WI38 (cell line): ENCODE measurements around the gene CDH11.

Source experiments
- H3K4me3 ChIP-seq: 2 replicates; pipeline ENCODE4 v1.5.1; 2011; ENCODE audit warnings: low read depth, mild to moderate bottlenecking, control low read depth, low read length
- CTCF ChIP-seq: IDR thresholded peaks from 2 replicates; pipeline ENCODE4 v1.5.1; 2012; ENCODE audit warnings: low read depth, mild to moderate bottlenecking, control low read depth, low read length

The CDH11 gene

GRCh38 chr16:65095906-65096305 is 26.0 kb downstream of the CDH11 start:
- no peak for TF ChIP-seq CTCF
- H3K4me3 ChIP-seq, result no peak overlapping the region

DNA sequence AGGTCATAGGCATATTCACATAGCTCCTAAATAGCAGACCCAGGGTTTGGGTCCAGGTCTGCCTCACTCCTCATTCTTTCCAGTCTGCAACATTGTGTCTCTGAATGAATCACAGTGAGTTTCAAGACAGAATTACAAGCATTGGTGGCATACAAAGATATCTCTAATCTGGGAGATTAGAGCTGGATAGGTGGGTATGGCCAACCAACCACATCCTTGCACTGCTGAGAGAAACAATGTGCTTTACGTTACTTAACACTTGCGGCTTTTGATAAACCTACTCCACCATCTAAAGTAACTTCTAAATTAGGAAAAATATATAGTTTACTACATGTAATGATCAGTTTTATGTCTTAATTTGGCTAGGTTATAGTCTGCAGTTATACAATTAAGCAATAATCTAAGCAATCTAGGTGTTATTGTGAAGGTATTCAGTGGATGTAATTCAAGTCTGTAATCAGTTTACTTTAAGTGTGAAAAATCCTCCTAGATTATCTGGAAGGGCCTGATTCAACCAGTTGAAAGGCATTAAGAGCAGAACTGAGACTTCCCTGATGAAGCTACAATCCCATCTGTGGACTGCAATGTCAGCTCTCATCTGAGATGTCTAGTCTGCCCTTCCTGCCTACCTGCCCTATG is 26.7 kb downstream of the CDH11 start:
- no peak for TF ChIP-seq CTCF
- H3K4me3 ChIP-seq, result no peak overlapping the region

GRCh38 chr16:65094009-65094408 is 27.9 kb downstream of the CDH11 start:
- TF ChIP-seq CTCF, result no peak
- no peak overlapping the region for H3K4me3 ChIP-seq

GRCh38 chr16:65083164-65083857 is 38.6 kb downstream of the CDH11 start:
- TF ChIP-seq CTCF, result no peak

GRCh38 chr16:65079549-65079948 is 42.3 kb downstream of the CDH11 start:
- no peak overlapping the region for H3K4me3 ChIP-seq
- no peak for TF ChIP-seq CTCF

More at GRCh38 chr16:65083164-65083857, 38.6 kb downstream of the CDH11 start:
- H3K4me3 ChIP-seq, result no peak overlapping the region

DNA sequence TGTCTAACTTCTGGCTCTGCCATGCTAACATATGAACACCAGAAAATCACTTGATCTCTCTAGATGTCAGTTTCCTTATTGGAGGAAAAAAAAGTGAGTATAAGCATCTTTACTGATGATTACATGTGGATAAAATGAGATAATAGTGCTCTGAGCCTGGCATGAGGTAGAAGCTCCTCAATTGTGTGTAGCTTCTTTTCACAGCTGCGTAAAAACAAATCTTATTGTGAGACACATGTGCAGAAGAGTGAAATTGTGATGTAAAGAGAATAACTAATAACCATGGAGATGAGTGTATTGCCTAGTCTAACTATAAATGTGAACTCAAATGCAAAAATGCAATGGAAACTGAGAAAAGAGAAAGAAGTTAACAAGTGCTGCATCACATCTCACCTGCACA is 44.7 kb downstream of the CDH11 start:
- H3K4me3 ChIP-seq, result no peak overlapping the region
- no peak for TF ChIP-seq CTCF

DNA sequence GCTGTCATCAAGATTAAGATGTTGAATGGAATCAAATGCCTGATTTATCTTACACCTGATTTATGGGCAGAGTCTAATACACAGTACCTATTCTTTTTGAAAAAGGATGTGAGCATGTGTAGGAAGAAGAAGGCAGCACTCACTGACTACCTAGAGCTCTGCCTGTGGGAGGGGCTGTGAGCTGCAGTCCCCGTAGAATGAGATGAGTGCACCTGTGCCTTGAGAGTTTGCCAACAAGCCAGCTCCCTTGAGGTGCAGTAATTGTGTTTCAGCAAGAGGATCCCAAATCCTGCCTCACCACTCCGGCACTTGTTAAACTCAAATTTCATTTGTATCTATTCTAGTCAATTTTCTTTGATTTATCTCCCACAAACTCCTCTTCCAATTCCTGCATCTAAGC is 46.0 kb downstream of the CDH11 start:
- H3K4me3 ChIP-seq, result no peak overlapping the region
- no peak for TF ChIP-seq CTCF
